NCI-H2107 treated with DMSO at 0.1 percent for 48 hours (cell line): ENCODE results near the gene SLC43A1.
"Not testable (repeated sequence)": the region's sequence is repeated elsewhere in the genome, so short reads cannot be mapped to it uniquely, and the experiment has no call there.

ENCODE experiments used
- DNase-seq: peaks from one replicate; lab custom pipeline; 2025; ENCODE audit not compliant: unreplicated experiment; lab: John Stamatoyannopoulos, UW

SLC43A1 gene

DNA sequence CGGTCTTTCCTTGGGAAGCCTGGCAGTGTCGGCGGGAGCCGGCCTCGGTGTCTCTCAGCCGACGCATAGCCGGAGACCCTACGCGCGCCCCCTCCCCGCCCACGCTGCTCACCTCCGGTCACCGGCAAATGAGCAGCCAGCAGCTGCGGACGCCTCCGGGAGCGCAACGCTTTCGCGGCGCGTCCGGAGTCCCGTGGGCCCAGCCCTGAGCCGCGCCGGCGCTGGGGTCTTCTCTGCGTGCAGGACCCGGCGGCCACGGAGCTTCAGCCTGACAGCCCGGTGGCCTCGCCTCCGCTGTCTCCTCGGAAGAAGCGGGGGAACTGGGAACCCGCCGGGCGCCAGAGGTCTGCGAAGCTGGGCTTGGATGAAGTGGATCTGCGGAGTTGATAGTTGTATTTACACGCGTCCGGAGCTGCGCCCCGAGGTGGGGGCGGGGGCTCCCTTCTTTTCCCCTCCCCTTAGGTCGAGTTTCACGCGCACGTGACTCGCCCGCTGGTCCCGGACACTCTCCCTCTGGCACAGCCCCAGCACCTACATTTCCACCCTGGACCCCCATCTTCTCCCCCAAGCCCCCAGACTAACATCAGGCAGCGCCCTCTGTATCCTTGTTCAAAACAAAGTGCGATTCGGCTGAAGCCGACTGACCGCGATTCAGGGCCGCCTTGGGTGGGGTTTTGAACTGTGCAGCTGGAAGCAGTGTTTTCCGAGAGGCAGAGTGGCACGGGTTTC is at the start of gene SLC43A1:
Gene SLC43A1, minus strand, starts transcription at position 371 of the 729 bp plus-strand sequence. CDS start 1,591 bp downstream, outside the sequence.
- DNase-seq: peak; percentile 23

DNA sequence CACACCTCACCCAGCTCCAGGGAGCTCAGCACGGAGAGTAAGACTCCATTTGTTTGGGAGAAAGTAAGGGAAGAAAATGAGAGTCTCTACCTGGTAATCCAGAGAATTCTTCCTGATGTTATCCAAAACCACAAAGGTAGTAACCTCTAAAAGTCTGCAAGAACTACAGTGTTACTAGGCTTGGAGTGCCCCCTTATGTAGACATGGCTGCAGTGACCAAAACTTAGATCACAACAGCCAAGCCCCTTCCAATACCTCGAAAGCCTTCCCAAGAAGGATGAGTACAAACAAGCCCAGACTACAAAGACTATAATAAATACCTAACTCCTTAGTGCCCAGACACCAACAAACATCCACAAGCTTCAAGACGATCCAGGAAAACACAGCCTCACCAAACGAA is 47.1 kb upstream of the SLC43A1 start:
- DNase-seq: no peak

DNA sequence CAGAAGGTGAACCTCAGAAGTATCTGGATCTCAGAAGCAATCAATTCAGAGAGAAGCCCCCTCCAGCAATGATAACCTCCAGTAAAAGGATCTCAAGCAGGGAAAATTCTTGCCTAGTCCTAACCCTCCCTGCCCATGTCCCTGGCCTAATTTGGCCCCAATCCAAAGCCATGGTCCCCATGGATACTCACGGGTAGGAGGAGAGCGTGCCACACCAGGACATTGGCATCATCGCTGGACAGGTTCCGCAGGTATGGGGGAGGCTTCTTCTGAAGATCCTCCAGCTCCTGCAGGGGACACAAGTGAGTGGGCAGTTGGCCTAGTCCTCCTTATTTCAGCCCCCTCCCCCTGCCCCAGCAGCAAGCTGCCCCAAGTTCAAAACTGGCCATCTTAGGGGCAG is 44.6 kb upstream of the SLC43A1 start:
- no peak for DNase-seq

DNA sequence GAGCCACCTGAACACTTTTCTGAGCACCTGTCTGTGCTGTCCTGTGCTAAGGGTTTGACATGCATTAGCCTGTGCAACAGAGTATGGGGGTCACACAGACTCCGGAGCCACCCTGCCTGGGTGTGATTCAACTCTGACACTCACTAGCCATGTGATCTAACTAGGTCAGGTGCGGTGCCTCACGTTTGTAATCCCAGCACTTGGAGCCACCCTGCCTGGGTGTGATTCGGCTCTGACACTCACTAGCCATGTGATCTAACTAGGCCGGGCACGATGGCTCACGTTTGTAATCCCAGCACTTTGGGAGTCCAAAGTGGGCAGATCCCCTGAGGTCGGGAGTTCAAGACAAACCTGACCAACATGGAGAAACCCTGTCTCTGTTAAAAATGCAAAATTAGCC is 40.5 kb upstream of the SLC43A1 start:
- DNase-seq: no peak

DNA sequence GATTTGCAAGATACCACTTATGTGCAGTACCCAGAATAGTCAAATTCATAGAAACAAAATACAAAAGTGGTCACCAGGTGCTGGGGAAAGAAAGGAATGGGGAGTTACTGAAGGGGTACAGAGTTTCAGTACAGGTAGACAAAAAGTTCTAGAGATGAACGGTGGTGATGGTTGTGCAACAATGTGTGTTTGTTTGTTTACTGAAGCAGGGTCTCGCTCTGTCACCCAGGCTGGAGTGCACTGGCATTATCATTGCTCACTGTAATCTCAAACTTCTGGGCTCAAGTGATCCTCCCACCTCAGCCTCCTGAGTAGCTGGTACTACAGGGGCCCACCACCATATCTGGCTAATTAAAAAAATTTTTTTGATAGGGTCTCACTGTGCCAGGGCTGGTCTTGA is 39.9 kb upstream of the SLC43A1 start:
- no peak for DNase-seq

DNA sequence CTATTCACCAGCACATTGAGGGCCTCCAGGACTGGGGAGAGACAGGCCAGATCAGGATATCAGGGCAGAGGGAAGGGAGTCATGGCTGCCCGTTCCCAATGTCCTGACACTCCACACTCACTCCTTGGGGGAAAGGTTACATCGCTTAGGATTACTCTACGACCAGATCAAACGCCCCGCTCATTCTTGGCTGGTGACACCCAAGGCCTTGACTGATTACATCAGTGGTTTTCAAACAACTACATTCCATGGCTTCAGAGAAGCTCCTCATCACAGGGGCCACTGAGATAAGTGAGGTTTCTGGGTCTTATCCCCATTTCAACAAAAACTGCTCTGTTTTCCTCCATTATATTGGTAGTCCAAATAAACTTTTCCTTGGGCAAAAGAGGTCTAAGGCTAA is 37.0 kb upstream of the SLC43A1 start:
- no peak for DNase-seq

DNA sequence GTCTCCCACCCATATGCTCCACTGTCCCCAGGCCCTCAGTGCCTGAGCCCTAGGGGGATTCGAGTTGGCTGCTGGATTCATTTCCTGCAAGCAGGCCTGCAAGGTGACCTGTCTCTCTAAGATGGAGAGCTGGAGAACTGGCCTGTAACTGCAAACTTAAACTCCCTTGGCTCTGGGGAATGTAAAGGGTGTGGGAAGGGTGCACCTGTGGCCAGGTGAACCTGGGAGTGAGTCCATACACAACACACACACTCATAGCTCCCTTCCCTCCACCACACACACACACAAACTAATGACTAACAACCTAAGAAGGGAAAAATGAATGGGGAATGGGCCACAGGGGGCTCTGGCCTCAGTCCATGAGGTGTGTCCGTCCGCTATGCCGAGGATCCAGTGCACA is 36.4 kb upstream of the SLC43A1 start:
- DNase-seq: no peak

DNA sequence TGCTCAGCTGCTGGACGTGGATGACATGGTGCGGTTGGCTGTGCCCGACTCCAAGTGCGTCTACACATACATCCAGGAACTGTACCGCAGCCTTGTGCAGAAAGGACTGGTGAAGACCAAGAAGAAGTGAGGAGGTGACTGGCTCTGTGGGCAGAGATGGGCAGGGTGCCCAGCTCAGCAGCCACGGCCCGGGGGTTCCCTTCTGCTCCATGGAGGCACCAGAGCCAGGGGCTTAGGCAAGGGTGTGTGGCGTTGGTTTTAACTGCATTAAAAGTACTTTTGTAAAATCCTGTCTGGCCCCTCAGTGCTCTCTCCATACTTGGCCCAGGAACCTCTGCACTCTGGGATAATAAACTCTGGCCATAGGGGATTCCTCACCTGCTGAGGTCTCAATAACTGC is 34.5 kb upstream of the SLC43A1 start:
- no peak for DNase-seq

DNA sequence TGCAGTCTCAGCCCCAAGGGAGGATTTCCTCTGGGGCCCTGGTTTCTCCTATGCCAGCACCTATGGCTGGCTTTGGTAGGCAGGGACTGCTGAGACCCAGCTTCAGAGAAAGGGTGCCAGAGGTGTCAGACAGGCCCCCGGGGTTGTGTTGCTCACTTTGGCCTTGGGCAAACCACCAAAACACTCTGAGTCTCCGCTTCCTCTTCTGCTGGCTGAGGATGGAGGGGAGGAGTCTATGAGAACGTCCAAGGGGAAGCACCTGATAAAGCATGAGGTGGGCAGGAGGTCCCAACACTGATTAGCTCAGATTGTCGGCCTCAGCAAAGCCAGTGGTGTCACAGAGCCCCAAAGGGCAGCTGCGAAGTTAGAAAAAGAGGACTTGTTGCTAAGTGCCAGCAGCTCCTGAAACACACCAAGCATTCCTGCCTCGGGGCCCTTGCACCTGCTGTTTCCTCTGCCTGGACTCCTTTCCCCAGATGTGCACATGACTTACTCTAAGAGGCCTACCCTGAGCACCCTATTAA is 32.4 kb upstream of the SLC43A1 start:
- no peak for DNase-seq

DNA sequence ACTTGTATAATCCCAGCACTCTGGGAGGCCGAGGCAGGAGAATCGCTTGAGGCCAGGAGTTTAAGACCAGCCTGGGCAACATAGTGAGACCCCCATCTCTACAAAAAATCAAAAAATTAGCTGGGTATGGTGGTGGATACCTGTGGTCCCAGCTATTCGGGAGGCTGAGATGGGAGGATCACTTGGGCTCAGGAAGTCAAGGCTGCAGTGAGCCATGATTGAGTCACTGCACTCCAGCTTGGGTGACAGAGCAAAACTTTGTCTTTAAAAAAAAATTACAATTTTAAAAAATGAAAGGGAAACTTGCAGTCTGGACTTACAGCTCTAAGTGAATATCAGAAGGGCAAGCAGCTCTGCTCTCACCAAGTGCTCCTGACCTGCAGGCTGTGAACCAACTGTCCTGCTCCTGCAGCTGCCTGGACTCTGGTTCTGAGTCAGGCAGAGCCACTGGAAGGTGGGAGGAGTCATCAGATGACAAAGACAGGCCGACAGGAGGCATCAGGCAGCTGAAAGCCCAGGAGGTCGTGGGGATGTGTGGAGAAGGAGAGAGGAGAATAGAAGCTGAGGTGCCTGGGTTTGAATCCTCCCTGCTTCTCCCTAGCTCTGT is 31.5 kb upstream of the SLC43A1 start:
- DNase-seq: no peak

DNA sequence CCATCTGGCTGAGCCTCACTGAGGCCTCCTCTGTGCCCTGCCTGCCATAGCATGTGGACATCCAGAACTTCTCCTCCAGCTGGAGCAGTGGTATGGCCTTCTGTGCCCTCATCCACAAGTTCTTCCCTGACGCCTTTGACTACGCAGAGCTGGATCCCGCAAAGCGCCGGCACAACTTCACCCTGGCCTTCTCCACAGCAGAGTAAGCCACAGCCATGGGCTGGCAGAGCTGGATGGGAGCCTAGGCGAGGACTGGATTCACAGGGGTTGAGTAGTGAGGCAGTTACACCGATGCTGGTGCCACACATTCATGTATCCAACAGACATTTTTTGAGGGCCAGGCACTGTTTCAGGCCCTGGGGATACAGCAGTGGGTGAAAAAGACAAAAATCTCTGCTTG is 30.9 kb upstream of the SLC43A1 start:
- no peak for DNase-seq

DNA sequence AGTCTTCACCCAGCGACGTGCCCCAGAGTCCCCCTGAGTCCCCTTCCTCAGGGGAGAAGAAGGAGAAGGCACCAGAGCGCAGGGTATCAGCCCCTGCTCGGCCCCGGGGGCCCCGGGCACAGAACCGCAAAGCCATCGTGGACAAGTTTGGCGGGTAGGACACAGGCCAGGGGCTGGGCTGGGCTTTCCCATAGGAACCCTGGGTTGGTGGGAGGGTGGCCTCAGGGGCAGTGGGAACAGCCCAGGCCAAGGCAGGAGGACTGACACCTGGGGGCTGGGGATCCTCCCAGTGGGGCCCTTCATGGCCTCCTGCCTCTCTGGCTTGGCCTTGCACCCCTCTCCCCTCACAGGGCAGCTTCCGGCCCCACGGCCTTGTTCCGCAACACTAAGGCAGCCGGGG is 30.4 kb upstream of the SLC43A1 start:
- no peak for DNase-seq

DNA sequence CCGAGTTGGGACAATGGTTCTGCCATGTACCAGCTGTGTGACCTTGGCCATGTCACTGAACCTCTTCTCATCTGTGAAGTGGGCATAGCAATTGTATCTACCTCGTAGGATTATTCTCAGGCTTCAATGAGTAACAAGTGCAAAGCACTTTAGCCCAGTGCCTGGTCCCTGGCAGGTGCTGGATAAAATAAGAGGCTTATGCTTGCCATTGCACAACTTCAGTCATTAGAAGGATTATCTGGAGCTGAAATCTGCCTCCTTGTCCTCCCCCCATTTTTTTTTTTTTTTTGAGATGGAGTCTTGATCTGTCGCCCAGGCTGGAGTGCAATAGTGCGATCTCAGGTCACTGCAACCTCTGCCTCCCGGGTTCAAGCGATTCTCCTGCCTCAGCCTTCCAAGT is 29.1 kb upstream of the SLC43A1 start:
- DNase-seq: no peak

DNA sequence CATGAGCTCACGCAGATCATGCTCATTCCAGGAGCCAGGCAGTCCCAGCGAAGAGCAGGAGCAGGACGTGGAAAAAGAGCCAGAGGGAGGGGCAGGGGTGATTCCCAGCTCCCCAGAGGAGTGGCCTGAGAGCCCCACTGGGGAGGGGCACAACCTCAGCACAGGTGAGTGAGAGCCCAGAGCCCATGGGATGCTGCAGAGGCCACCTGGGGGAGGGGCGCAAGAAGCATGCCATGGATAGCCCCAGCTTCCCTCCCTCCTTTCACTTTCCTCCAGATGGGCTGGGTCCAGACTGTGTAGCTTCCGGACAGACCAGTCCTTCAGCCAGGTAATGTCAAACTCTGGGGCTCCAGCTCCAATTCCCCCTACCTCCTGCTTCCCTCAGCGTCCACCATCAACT is 28.1 kb upstream of the SLC43A1 start:
- DNase-seq: no peak

DNA sequence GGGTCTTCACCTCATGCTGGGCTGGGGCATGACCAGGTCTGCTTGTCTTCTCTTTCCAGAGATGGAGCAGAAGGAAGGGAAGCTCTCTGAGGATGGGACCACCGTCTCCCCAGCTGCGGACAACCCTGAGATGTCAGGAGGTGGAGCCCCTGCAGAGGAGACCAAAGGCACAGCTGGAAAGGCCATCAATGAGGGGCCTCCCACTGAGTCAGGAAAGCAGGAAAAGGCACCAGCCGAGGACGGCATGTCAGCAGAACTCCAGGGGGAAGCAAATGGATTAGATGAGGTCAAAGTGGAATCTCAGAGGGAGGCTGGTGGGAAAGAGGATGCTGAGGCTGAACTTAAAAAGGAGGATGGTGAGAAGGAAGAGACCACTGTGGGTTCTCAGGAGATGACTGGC is 27.1 kb upstream of the SLC43A1 start:
- no peak for DNase-seq

DNA sequence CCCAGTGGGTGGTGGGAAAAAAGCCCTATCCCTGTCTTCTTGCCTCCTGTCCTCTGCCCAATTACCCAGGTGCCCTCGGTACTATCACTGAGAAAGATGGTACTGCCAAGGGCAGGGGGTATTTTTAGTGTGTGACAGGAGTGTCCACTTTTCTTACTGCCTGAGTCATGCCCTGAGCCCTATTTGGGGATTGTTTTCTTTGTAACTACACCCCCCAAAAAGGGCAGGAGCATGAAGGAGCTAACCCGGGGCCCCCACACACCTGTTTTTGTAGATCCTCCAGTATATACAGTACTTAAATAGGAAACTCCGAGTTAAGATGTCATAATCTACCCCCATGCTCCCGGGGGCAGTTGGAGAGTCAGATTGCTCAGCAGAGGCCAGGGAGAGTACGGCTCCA is 25.7 kb upstream of the SLC43A1 start:
- no peak for DNase-seq

DNA sequence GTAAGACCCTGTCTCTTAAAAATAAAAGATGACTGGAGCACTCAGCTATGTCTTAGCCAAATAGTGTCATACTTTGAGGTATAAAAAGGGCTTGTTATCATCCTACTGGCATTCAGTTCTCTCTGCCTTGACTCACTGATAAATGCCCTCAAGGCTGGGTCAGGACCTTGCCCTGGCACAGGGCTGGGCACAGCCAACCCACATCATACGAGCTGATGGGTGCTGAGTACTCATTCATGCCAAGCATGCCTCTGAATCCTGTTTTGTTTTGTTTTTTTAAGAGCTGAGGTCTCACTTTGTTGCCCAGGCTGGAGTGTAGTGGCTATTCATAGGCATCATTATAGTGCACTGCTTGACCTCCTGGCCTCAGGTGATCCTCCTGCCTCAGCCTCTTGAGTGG is 23.8 kb upstream of the SLC43A1 start:
- DNase-seq: no peak

DNA sequence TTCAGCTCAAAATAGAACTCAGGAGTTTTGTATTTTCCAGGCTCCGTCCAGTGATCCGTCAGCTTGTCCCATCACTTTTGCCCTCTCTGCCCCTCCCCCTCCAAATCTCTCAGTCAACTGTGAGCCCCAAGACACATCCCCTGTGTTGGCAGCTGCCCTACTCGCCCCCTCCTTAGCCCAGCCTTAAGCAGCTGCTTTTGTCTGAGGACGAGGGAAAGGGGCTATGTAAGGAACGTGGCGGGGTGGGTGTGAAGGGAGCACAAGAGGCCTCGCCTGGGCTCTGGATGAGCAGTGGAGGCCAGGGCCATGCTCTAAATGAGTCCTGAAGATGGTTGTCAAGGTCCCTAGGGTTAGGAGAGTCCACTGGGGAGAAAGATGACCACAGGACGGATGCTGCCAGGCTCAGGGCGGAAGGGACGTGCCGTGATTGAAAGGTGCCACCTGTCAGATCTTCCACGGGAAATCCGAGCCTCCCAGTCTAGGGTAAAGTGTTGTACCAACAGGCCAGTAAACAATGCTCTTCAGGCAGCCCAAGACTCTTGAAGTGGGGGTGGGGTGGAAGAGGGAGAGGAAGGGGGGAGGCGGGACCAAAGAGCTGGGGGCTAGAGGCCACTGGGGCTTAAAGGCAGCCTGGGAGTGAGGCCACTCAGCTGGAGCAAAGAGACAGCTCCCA is 21.6 kb upstream of the SLC43A1 start, which contains the start of gene SMTNL1:
Gene SMTNL1, plus strand, starts transcription at position 649 of the 673 bp plus-strand sequence. CDS start 5,048 bp downstream, outside the sequence.
- DNase-seq: peak; percentile 11

DNA sequence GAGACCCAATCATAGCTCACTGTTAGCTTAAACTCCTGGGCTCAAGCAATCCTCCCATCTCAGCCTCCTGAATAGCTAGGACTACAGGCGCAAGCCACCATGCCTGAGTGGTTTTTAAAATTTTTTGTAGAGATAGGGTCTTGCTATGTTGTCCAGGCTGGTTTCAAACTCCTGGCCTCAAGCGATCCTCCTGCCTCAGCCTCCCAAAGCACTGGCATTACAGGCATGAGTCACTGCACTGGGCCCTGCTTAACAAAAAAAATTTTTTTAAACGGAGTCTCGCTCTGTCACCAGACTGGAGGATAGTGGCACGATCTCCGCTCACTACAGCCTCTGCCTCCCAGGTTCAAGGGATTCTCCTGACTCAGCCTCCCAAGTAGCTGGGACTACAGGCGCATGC is 18.9 kb upstream of the SLC43A1 start:
- not testable (repeated sequence) for DNase-seq

DNA sequence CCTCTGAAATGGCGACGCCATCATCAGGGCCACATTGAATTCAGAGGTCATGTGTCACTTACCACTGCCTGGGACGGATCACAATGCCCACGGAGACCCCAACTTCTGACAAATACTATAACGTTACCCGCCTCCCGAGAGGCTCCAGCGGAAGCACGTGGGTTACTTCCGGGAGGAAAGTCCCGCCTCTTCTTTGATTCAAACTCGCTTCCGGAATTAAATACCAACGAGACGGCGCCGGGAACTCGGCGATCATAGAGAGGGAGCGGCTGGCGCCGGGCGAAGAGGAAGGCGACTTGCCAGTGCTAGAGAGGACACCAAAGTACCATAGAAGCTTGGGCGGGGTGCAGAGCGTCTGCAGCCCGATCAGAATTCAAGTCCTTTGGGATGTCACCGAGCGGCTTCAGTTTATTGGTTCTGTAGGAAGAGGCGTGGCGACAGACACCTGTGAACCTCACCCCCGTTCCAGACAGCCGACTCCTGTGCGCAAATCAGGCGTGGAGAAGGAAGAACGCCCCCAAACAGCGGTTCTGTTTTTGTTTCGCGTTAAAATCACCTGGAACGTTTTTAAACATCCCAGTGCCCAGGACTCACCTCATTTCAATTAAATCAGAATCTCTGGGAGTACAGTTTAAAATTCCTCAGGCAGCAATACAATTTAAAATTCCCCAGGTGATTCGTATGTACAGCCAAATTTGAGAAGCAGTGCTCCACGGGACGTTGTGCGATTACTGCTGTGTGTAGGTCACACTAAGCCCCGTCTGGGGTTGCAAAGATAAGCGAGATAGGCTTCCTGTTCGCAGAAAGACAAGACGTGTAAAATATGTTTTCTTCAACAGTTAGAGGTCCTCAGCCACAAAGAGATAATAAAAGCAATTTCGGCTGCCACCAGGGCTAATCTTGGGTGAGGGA is 15.3 kb upstream of the SLC43A1 start, which contains the start of gene TIMM10:
Gene TIMM10, minus strand, starts transcription at position 159 of the 912 bp plus-strand sequence. CDS start 565 bp downstream, outside the sequence.
- peak; percentile 98 for DNase-seq

DNA sequence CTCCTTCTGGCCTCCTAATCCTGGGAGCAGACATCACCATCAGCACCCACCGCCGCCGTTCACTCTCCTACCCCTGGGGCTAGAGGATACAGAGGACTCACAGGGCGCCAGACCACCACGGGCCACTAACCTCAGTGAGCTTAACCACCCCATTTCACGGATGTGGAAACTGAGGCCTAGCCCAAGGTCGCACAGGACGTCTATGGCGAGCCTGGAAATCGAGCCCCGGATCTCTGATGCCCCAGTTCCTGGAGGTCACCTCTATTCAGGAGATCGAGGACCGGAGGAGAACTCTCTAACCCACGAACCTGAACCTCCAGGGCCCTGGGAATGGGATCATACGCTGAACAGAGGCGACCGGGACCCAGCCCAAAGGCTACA is 14.7 kb upstream of the SLC43A1 start:
- no peak for DNase-seq
